GM10266 (cell line): ENCODE results near the gene CREB3.

ENCODE experiments used
- DNase-seq: peaks from one replicate; pipeline ENCODE4 v3.0.0; 2012; ENCODE audit errors: extremely low spot score
- TF ChIP-seq, protein P1 (sequence below): IDR thresholded peaks from 2 replicates; pipeline ENCODE4 v1.5.1; 2012; ENCODE audit warnings: mild to moderate bottlenecking, low read depth; ENCODE audit not compliant: control insufficient read depth, insufficient read depth; ENCODE audit errors: missing control alignments

Gene CREB3

DNA sequence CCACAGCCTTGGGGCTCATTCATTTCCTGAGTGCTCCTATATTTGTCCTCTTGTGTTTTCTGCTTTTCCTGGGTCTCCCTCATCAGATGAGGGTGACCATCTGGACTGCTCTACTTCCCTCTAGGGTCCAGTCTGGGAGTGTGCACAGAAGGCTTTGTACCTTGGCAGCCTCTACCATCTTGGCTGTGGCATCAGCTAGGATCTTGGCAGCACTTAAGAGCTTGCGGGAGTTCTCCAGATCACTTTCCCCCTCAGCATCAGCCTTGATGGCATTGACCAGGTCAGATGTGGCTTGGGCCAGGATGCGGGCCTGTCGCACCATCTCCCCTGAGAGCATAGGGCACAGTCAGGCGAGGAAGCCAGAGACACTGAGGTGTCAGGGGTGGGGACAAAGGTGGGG, 16.2 kb upstream of the CREB3 start:
- no peak for DNase-seq
- TF ChIP-seq, protein P1, sequence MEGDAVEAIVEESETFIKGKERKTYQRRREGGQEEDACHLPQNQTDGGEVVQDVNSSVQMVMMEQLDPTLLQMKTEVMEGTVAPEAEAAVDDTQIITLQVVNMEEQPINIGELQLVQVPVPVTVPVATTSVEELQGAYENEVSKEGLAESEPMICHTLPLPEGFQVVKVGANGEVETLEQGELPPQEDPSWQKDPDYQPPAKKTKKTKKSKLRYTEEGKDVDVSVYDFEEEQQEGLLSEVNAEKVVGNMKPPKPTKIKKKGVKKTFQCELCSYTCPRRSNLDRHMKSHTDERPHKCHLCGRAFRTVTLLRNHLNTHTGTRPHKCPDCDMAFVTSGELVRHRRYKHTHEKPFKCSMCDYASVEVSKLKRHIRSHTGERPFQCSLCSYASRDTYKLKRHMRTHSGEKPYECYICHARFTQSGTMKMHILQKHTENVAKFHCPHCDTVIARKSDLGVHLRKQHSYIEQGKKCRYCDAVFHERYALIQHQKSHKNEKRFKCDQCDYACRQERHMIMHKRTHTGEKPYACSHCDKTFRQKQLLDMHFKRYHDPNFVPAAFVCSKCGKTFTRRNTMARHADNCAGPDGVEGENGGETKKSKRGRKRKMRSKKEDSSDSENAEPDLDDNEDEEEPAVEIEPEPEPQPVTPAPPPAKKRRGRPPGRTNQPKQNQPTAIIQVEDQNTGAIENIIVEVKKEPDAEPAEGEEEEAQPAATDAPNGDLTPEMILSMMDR: no peak

DNA sequence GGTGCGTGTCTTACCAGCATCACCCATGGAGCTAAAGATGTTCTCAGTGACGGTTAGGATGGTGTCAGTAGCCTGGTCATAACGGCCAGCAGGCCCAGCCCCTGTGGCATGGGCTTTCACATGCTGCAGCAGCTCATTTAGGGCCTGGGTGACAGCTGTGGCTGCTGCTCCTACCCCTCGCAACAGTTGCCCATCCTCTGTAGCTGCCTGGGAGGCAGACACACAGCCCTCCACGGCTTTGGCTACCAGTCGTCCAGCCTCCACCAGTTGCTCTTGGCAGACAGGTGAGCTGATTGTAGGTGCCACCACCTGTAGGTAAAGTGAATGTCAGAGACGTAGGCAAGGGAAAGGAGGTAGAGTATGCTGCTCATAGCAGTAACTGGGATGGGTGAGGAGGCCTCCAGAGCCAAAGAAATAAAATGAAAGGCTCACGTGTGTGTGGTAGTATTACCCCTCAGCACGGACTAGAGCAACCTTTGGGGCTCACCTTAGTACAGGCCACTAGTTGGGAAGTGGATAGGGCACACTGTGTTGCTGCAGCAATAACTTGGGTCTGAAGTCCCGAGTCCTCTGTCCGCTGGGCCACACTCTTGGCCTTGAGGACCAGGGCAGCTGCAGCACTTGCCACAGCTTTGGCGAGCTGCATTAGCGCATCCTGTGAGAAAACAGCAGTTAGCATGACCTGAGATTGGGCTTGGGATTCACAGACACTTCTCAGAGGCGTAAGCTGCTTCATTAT, 15.2 kb upstream of the CREB3 start:
- DNase-seq: no peak
- TF ChIP-seq, protein P1: no peak

DNA sequence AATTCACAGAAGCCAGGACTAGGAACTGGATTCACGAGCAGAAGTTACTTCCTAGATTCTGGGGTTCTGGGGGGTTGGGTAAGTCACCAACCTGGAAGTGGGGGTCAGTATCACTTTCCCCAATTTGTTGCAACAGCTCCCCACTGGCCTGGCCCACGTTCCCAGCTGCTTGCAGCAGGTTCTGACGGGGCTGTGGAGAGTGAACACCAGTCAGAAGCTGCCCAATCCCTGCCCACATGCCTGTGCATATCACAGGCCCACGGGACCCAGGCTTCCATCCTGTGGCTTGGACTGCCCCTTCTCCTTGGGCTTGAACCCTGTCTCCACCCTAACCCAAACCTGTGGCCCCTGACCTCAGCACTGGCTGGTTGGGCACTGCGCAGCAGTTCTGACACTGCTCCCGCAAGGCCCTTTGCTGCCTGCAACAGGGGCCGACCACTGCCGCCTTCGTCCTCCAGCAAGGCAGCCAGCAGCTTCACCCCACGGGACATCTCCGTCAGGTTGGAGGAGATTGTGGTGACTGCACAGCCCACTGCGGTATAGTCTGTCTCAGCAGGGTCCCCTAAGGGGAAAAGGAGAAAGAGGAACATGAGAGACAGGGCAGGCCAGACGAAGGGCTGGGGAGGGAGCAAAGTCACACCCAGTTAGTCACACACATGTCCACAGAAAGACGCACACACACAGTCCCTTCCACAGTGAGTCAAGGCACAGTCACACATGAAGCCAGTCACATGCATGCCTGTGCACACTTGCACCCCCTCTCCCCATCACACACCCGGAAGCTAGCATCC, 13.6 kb upstream of the CREB3 start:
- DNase-seq: no peak
- TF ChIP-seq, protein P1: no peak

DNA sequence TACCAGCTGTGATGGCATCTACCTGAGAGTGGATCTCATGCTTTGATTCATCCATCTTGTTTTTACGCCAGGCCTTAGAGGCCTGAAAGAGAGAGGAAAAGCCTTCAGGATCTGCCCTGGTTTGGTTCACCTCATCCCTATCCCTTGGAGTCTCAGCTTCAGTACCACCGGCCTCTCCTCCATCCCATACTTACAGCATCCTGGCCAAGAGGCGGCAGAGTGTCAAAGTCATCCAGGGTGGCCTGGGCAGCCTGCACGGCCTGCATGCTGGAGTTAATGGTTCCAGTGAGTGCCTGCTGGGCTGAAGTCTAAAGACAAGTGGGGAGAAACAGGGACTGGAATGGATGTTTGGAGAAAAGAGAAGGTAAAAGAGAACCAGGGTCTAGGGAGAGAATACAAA, 12.9 kb upstream of the CREB3 start:
- no peak for DNase-seq
- TF ChIP-seq, protein P1: no peak

DNA sequence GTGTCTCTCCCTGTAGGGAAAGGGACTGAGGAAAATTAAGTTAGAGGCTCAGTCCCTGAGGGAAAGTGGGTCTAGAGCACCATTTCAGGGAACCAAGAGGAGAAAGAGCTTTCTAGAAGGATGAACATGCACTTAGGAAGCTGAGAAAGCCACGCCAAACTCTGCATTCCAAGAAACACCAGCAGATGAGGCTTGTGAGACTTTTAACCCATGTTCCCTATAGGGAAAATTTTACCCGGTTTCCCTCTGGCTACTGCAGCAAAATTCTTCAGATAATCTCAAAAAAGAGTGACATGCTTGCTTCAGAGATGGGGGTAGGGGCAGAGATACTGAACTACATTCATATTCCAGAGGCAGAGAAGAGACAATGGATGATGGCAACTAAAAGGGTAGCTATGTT, 9.0 kb upstream of the CREB3 start:
- TF ChIP-seq, protein P1: no peak
- DNase-seq: no peak

DNA sequence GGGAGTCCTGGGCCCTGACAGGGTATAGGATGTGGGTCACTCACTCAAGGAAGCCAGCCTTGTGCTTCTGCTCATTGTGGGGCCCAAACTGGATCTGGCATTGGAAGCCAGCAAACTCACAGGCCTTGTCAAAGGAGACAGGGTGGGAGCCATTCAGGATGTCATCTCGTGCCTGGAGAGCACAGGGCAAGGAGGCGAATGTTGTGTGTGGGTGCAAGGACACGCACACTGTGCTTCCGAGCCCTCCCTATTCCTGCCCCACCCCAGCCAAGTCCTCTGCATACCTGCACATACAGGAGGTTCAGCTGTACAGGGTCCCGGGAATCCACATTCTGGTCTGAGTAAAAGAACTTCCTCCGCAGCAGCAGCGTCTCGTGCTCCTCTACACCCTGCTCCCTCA, 8.6 kb upstream of the CREB3 start:
- TF ChIP-seq, protein P1: no peak
- no peak for DNase-seq

DNA sequence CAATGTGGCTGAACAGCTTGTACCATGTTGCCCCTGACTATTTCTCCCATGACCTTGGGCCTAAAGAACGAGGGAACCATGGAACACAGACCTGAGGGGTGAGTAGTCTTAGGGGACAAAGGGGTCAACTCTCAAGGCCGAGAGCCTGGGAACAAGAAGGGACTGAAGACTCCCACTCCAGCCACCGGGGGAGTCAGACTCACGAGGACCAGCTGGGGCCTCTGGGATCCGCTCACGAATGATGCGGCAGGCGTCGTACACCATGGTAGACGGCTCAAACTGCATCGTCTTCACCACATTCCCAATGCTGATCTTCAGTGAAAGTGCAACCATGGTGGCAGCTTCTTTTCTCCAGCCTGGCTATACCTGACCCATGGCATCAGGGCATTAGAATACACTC, 7.1 kb upstream of the CREB3 start:
- DNase-seq: no peak
- TF ChIP-seq, protein P1: no peak
